A549 (cell line): ENCODE measurements around the gene CCDC85C. TPM values are rescaled to one million over a fixed set of nuclear protein-coding genes. Genes with fewer than 3 reads are reported as not detected.

Source experiments
- ATAC-seq, 2 experiments: fragments of 200-7000 bp in 1 of 2; fragments of >200 bp in 1 of 2; cut with Nextera tagmentation in 1 of 2; cut with Tn5 transposase in 1 of 2; 3 replicates each; pipeline versions ENCODE4 v1.8.0 to v1.9.1; 2018 to 2020; ENCODE audit warnings: mild to moderate bottlenecking in 1 of 2, moderate library complexity in 1 of 2
- CTCF ChIA-PET: fragments of 300-600 bp; sonication (Branson Sonifier 250); formaldehyde crosslinking; extraction: SDS; loops from one replicate; lab custom pipeline; 2021; ENCODE audit warnings: antibody characterized with exemption, inconsistent platforms; lab: Yijun Ruan, JAX
- POLR2A ChIA-PET: fragments of 350-600 bp; formaldehyde crosslinking; extraction: SDS; loops from one replicate; lab custom pipeline; 2021; ENCODE audit warnings: antibody characterized with exemption, inconsistent platforms; lab: Yijun Ruan, JAX
- DNase-seq, 2 experiments: peaks; one replicate each; pipeline versions ENCODE4 v3.0.0 to v3.0.0-alpha.2; 2011 to 2016; ENCODE audit warnings: low read depth in 1 of 2, low spot score in 1 of 2
- FAIRE-seq: peaks from 2 replicates; lab custom pipeline; 2011; peaks lifted over from hg19 to GRCh38; lab: Jason Lieb, UNC
- H3K27ac ChIP-seq, 2 experiments: fragments of >200 bp; sonication (Bioruptor Twin); formaldehyde crosslinking; 3 replicates each; pipeline ENCODE4 v1.5.1; 2016 to 2017
- H3K4me1 ChIP-seq: fragments of >200 bp; sonication (Bioruptor Twin); formaldehyde crosslinking; 3 replicates; pipeline ENCODE4 v1.6.1; 2016
- H3K4me2 ChIP-seq: fragments of >200 bp; sonication (Bioruptor Twin); formaldehyde crosslinking; 3 replicates; pipeline ENCODE4 v1.6.1; 2016
- H3K4me3 ChIP-seq: fragments of >200 bp; sonication (Bioruptor Twin); formaldehyde crosslinking; 3 replicates; pipeline ENCODE4 v1.5.1; 2016
- H3K9me3 ChIP-seq: fragments of >200 bp; sonication (Bioruptor Twin); formaldehyde crosslinking; 3 replicates; pipeline ENCODE4 v1.6.1; 2016
- CBX8 ChIP-seq: fragments of 200-600 bp; sonication (generic); IDR thresholded peaks from 2 replicates; pipeline ENCODE4 v1.6.1; 2016
- EHMT2 ChIP-seq: fragments of 200-600 bp; sonication (generic); IDR thresholded peaks from 2 replicates; pipeline ENCODE4 v1.6.1; 2016; ENCODE audit warnings: antibody characterized with exemption, low read depth, mild to moderate bottlenecking, moderate library complexity
- GATA3 ChIP-seq: IDR thresholded peaks from 2 replicates; pipeline ENCODE4 v1.6.1; 2012; ENCODE audit warnings: borderline replicate concordance
- HOXB5 ChIP-seq: fragments of 250-450 bp; sonication (Bioruptor Pico); IDR thresholded peaks from 2 replicates; pipeline ENCODE4 v1.5.0; 2020; ENCODE audit warnings: mild to moderate bottlenecking, moderate library complexity
- MAFK ChIP-seq: fragments of 450-650 bp; IDR thresholded peaks from 2 replicates; pipeline ENCODE4 v1.6.1; 2014; ENCODE audit not compliant: partially characterized antibody
- MYC ChIP-seq: IDR thresholded peaks from 2 replicates; pipeline ENCODE4 v1.6.1; 2012; ENCODE audit warnings: mild to moderate bottlenecking, inconsistent platforms, low read length, improper control_type of control experiment, borderline replicate concordance
- NFE2L2 ChIP-seq: fragments of 150-350 bp; conservative IDR thresholded peaks from 2 replicates; pipeline ENCODE4 v1.6.1; 2014; ENCODE audit warnings: low read length
- NR3C1 ChIP-seq: fragments of >200 bp; sonication (Bioruptor Twin); formaldehyde crosslinking; IDR thresholded peaks from 3 replicates; pipeline ENCODE4 v1.6.1; 2017
- PHF8 ChIP-seq: fragments of 200-600 bp; sonication (generic); IDR thresholded peaks from 2 replicates; pipeline ENCODE4 v1.6.1; 2016; ENCODE audit warnings: low read depth, mild to moderate bottlenecking, antibody characterized with exemption, moderate library complexity, borderline replicate concordance
- POLR2AphosphoS2 ChIP-seq: conservative IDR thresholded peaks from 2 replicates; pipeline ENCODE4 v1.6.1; 2012; ENCODE audit warnings: low read length, improper control_type of control experiment, inconsistent platforms
- ZSCAN20 ChIP-seq: fragments of 250-450 bp; sonication (Bioruptor Pico); IDR thresholded peaks from 2 replicates; pipeline ENCODE4 v1.8.0; 2022; ENCODE audit warnings: mild to moderate bottlenecking, moderate library complexity
- WGBS: methylation state at CpG from one replicate; pipeline ENCODE4 v1.1.6; 2017; ENCODE audit errors: missing lambda C conversion rate; 5-methylcytosine and 5-hydroxymethylcytosine counted together
- polyA plus RNA-seq, 4 experiments: library from polyadenylated mRNA; depleted of rRNA in 3 of 4; stranded (reverse); fragments of >200 nt; fragmentation: RNase III in 1 of 4; extraction: RNeasy Plus Mini Kit Qiagen cat#74134 plus additional on column Dnase treatment in 1 of 4; gene quantifications; 2 replicates in 3 of 4; 3 replicates in 1 of 4; pipeline ENCODE4 v1.2.3, GENCODE V29; 2011 to 2017
- TF ChIP-seq, protein P1 (sequence below): fragments of 250-450 bp; sonication (Bioruptor Pico); IDR thresholded peaks from 2 replicates; pipeline ENCODE4 v1.5.0; 2021; ENCODE audit warnings: mild to moderate bottlenecking, moderate library complexity, borderline replicate concordance
- TF ChIP-seq, protein P2 (sequence below): fragments of 450-650 bp; IDR thresholded peaks from 2 replicates; pipeline ENCODE4 v1.6.1; 2014; ENCODE audit warnings: antibody characterized with exemption
- TF ChIP-seq, protein P3 (sequence below): fragments of 250-450 bp; sonication (Bioruptor Pico); IDR thresholded peaks from 2 replicates; pipeline ENCODE4 v1.5.0; 2020; ENCODE audit warnings: low read depth, mild to moderate bottlenecking, moderate library complexity
- TF ChIP-seq, protein P4 (sequence below): IDR thresholded peaks from 2 replicates; pipeline ENCODE4 v1.6.1; 2012
- TF ChIP-seq, protein P5 (sequence below): fragments of >200 bp; sonication (Bioruptor Twin); formaldehyde crosslinking; IDR thresholded peaks from 2 replicates; pipeline ENCODE4 v1.6.1; 2016

The CCDC85C gene
- polyA plus RNA-seq, 2 of the 4 experiments (the other 2 are of a cell fraction): 11.4 to 31.4 TPM

DNA sequence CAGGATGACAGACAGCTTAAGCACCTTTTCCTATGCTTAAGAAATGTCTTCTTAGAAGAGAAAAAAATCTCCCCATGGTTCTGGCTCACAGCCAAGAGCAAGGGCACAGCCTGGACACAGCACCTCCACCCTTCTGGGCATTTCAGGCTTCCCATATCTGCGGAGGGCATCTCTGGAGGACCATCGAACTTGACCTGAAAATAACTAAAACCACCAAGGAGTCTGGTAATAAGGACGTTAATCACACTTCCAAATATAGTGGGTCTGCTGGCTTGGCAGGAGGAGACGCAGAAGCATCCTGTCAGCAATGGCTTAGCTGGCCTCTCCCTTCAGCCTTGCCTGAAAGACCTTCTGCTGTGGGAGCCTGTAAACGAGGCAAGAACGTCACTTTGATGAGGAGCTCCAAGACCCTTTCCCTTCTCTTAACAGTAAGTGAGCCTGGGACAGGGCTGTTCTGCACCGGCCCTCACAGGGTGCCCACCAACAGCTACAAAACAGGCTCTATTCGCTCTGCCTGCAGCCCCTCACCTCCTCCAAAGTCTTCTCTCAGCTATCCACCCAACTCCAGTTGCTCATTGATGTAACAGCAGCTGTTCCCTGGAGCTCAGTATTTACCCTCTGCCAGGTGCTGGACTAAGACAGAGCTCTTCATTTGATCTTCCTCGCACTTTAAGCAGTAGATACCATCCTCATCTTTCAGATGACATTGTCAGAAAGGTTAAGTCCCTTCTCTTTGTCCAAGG is 136.5 kb downstream of the CCDC85C start (continued):
- TF ChIP-seq, protein P1, sequence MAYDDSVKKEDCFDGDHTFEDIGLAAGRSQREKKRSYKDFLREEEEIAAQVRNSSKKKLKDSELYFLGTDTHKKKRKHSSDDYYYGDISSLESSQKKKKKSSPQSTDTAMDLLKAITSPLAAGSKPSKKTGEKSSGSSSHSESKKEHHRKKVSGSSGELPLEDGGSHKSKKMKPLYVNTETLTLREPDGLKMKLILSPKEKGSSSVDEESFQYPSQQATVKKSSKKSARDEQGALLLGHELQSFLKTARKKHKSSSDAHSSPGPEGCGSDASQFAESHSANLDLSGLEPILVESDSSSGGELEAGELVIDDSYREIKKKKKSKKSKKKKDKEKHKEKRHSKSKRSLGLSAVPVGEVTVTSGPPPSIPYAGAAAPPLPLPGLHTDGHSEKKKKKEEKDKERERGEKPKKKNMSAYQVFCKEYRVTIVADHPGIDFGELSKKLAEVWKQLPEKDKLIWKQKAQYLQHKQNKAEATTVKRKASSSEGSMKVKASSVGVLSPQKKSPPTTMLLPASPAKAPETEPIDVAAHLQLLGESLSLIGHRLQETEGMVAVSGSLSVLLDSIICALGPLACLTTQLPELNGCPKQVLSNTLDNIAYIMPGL (CRISPR knock-in tag): no peak
- TF ChIP-seq MYC (no peak), MAFK (no peak)
- TF ChIP-seq, protein P2, sequence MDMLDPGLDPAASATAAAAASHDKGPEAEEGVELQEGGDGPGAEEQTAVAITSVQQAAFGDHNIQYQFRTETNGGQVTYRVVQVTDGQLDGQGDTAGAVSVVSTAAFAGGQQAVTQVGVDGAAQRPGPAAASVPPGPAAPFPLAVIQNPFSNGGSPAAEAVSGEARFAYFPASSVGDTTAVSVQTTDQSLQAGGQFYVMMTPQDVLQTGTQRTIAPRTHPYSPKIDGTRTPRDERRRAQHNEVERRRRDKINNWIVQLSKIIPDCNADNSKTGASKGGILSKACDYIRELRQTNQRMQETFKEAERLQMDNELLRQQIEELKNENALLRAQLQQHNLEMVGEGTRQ: no peak
- TF ChIP-seq, protein P3, sequence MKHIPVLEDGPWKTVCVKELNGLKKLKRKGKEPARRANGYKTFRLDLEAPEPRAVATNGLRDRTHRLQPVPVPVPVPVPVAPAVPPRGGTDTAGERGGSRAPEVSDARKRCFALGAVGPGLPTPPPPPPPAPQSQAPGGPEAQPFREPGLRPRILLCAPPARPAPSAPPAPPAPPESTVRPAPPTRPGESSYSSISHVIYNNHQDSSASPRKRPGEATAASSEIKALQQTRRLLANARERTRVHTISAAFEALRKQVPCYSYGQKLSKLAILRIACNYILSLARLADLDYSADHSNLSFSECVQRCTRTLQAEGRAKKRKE: no peak

DNA sequence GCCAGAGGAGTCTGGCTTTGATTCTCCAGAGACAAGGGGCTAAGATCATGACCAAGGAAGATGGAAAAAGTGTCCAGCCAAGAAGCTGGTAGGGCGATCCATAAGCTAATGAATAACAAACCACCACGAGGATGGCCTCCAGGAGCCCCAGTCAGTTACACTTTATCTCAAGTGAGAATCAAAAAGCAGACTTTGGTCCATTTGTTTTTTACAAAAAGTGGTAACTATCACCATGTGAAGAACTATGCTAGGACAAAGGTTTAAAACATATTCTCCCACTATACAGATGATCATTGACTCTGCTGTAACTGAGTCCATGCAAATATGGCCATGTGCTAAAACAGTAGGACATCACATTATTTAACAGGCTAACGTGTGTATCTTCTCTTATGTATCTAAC is 137.2 kb downstream of the CCDC85C start:
- FAIRE-seq (peak; percentile 85), DNase-seq (no peak), ATAC-seq (no peak)
- H3K4me1 ChIP-seq: no peaks in the 10 kb centered on the region
- no peaks in the 10 kb centered on the region for H3K9me3 ChIP-seq
- no peak overlapping the region for H3K27ac ChIP-seq
- H3K4me2 ChIP-seq: no peak overlapping the region
- 73% methylated on average over 3 of the region's 3 CpGs for WGBS
- ChIA-PET CTCF (interaction anchor here (0.7 to 1.6 kb wide), 3 partner anchors 9 to 51 kb away, joined by 3 to 4 read pairs (median 3); no protein-coding TSS in a partner anchor), POLR2A (interaction anchor here (1.7 kb wide), 1 partner anchor 14 kb away, joined by 9 read pairs; the partner anchor contains the start of genes CCNK and SETD3)
- TF ChIP-seq, protein P4, sequence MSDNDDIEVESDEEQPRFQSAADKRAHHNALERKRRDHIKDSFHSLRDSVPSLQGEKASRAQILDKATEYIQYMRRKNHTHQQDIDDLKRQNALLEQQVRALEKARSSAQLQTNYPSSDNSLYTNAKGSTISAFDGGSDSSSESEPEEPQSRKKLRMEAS: no peak
- no peak for TF ChIP-seq MYC
- no peak overlapping the region for H3K4me3 ChIP-seq

DNA sequence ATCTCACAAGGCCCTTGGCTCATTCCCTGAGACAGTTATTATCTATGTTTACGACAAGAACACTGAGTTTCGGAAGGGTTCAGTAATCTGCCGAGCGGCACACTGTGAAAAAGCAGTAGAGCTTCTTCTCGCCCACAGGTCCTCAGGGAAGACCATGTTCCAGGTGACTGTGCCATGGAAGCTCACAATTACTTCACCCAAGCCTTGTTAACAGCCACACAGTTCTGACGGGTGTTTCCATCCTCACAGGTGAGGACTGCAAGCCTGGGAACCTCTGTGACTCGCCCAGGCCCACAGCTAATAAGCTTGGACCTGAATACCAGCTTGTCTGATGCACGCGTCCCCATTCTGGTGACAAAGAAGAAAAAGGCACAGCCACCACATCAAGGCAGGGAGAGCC is 138.7 kb downstream of the CCDC85C start:
- 93% methylated on average over 9 of the region's 9 CpGs for WGBS
- POLR2A ChIA-PET: interaction anchor here (0.7 kb wide), 1 partner anchor 15 kb away, joined by 3 read pairs; the partner anchor contains the start of genes CCNK and SETD3
- H3K4me3 ChIP-seq: no peak overlapping the region
- H3K4me1 ChIP-seq: no peaks in the 10 kb centered on the region
- H3K4me2 ChIP-seq: no peak overlapping the region
- DNase-seq (no peak), ATAC-seq (no peak), FAIRE-seq (no peak)
- H3K9me3 ChIP-seq: no peaks in the 10 kb centered on the region
- no peak for TF ChIP-seq GATA3
- TF ChIP-seq NR3C1: no peak
- TF ChIP-seq POLR2AphosphoS2: no peak
- TF ChIP-seq, protein P3: no peak
- TF ChIP-seq EHMT2: no peak
- TF ChIP-seq, protein P4: no peak
- TF ChIP-seq PHF8: no peak
- TF ChIP-seq, protein P5, sequence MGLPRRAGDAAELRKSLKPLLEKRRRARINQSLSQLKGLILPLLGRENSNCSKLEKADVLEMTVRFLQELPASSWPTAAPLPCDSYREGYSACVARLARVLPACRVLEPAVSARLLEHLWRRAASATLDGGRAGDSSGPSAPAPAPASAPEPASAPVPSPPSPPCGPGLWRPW: no peak
- no peak for TF ChIP-seq ZSCAN20 (CRISPR knock-in tag)
- TF ChIP-seq CBX8: no peak
- TF ChIP-seq HOXB5 (CRISPR knock-in tag): no peak
- no peak for TF ChIP-seq NFE2L2
- CTCF ChIA-PET: interaction anchor here (1.4 kb wide), 1 partner anchor 14 kb away, joined by 5 read pairs; no protein-coding TSS in a partner anchor
- no peak overlapping the region for H3K27ac ChIP-seq
